ENCODE results near the gene CUBN. TPM values are rescaled to one million over a fixed set of nuclear protein-coding genes. Genes with fewer than 3 reads are reported as not detected.

CUBN gene
- total and polyA plus RNA-seq, 2 donors: 0.54 to 6.1 TPM

- no peaks in the 10 kb centered on the region for H3K36me3 ChIP-seq (ENCODE audit: insufficient read depth)
- DNase-seq (ENCODE audit: extremely low spot score): peak; percentile 67
- no peak overlapping the region for H3K27ac ChIP-seq (ENCODE audit: low read depth)
- no peak overlapping the region for H3K4me3 ChIP-seq (ENCODE audit: low read depth, low read length)
- 49% methylated on average over 8 of the region's 8 CpGs for WGBS
- H3K4me1 ChIP-seq (ENCODE audit: insufficient read depth): no peaks in the 10 kb centered on the region
Observed at GRCh38 chr10:16950656-16951601, 178.7 kb downstream of the CUBN start.

DNA sequence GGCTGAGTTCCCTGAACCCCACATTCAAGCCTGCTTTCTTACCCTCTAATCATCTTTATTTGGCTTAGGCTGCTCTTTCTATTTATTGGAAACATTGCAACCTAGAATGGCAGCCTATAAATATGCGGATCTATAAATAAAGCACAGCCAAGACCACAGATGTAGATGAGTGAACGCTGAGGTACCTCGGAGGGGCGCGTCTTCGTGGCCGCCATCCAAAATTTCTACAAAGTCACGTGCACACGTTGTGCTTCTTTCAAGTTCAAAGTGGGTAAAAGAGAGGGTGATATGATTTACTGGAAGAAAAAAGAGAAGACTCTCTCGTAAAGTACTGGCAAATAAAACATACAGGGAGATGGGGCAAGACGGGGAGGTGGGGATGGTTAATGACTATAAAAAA is 179.8 kb downstream of the CUBN start:
- Histone ChIP-seq H3K27ac (ENCODE audit: low read depth) (no peak overlapping the region), H3K4me1 (ENCODE audit: insufficient read depth) (no peaks in the 10 kb centered on the region), H3K4me3 (ENCODE audit: low read depth, low read length) (no peak overlapping the region), H3K36me3 (ENCODE audit: insufficient read depth) (no peaks in the 10 kb centered on the region)
- DNase-seq (ENCODE audit: extremely low spot score): no peak
- WGBS: 31% methylated on average over 11 of the region's 11 CpGs

DNA sequence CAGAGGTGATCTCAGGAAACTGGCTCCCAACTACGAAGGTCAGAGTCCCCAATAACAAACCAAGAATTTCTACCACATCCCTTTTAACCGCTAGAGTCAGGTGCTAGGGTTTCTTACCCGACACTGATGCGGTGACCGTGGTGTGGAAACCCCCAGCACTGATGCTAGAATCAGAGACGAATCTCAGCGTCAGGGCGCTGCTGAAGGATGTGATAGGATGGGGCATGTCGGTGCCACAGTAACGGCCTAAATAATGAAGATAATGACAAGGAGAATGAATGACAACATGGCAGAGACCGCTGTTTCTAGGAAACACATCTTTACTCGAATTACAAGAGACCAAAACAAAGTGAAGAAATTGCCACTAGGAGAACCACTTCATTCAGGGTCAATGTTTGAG is 181.2 kb downstream of the CUBN start:
- WGBS: 96% methylated on average over 12 of the region's 12 CpGs
- Histone ChIP-seq H3K4me1 (ENCODE audit: insufficient read depth) (no peaks in the 10 kb centered on the region), H3K27ac (ENCODE audit: low read depth) (no peak overlapping the region), H3K36me3 (ENCODE audit: insufficient read depth) (no peaks in the 10 kb centered on the region), H3K4me3 (ENCODE audit: low read depth, low read length) (no peak overlapping the region)
- no peak for DNase-seq (ENCODE audit: extremely low spot score)

DNA sequence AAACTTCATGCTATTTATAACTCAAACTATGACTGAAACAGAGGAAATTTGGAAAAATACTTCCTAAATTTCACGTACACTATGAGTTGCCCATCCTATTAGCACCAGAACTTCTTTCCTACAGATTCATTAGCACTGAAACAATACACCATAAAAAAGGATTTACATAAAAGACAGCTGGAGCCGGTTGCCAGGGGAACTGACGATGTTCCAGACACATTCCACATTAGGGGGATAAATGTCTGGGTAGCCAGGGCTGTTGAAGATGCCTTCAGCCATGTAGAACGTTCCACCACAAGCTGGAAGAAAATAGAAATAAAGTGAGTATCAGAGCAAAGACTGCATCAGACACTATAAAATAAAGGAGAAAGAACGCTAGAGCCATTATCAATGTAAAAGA is 182.5 kb downstream of the CUBN start:
- no peak overlapping the region for H3K27ac ChIP-seq (ENCODE audit: low read depth)
- 84% methylated on average over 5 of the region's 5 CpGs for WGBS
- DNase-seq (ENCODE audit: extremely low spot score): no peak

GRCh38 chr10:16945593-16945992 is 184.0 kb downstream of the CUBN start:
- Histone ChIP-seq H3K4me1 (ENCODE audit: insufficient read depth) (no peaks in the 10 kb centered on the region), H3K27ac (ENCODE audit: low read depth) (no peak overlapping the region), H3K36me3 (ENCODE audit: insufficient read depth) (no peaks in the 10 kb centered on the region), H3K4me3 (ENCODE audit: low read depth, low read length) (no peak overlapping the region)
- 62% methylated on average over 4 of the region's 4 CpGs for WGBS
- no peak for DNase-seq (ENCODE audit: extremely low spot score)

More for the DNA sequence above, 182.5 kb downstream of the CUBN start:
- no peaks in the 10 kb centered on the region for H3K36me3 ChIP-seq (ENCODE audit: insufficient read depth)
- H3K4me3 ChIP-seq (ENCODE audit: low read depth, low read length): no peak overlapping the region
- no peaks in the 10 kb centered on the region for H3K4me1 ChIP-seq (ENCODE audit: insufficient read depth)

DNA sequence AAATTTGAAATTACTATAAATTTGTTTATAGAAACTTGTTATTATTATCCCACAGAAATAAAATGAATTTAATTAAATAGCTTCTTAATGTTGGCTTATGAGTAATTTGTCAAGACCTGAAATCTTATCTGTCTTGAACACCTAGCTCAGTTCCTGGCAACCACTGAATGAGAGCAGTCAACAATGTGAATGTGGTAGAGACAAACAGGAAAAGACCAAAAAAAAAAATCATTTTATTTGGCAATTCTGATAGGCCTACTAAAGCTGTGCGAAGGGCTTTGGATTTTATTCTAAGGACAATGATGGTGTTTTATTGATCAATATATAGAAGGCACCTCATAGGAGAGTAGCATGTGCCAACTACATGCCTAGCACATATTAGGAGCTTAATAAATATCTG is 184.6 kb downstream of the CUBN start:
- Histone ChIP-seq H3K4me1 (ENCODE audit: insufficient read depth) (no peaks in the 10 kb centered on the region), H3K36me3 (ENCODE audit: insufficient read depth) (no peaks in the 10 kb centered on the region), H3K27ac (ENCODE audit: low read depth) (no peak overlapping the region), H3K4me3 (ENCODE audit: low read depth, low read length) (no peak overlapping the region)
- 89% methylated on average over 1 of the region's 1 CpG for WGBS
- DNase-seq (ENCODE audit: extremely low spot score): no peak

DNA sequence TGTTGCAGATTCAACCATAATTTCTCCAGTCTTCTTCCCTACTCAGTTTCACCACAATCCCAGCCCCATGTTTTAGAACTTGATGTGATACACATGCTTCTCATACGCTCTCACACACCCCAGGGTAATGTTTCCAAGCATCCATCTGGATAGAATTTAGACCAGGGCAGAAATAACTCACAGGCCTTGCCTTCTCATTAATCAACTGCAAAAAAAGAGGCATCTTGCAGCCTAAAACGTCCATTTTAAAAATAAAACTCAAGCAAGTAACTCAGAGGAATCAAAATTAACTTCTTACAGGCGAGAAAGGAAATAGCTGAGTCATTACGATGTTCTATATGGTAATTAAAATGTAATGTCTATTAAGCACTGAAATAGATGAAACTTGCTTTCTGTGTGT is 185.2 kb downstream of the CUBN start:
- WGBS: 40% methylated on average over 4 of the region's 4 CpGs
- no peak overlapping the region for H3K4me3 ChIP-seq (ENCODE audit: low read depth, low read length)

GRCh38 chr10:16943295-16944285 is 186.0 kb downstream of the CUBN start:
- WGBS: 35% methylated on average over 8 of the region's 8 CpGs
- Histone ChIP-seq H3K4me1 (ENCODE audit: insufficient read depth) (no peaks in the 10 kb centered on the region), H3K4me3 (ENCODE audit: low read depth, low read length) (no peak overlapping the region), H3K27ac (ENCODE audit: low read depth) (no peak overlapping the region), H3K36me3 (ENCODE audit: insufficient read depth) (no peaks in the 10 kb centered on the region)
- DNase-seq (ENCODE audit: extremely low spot score): no peak

More for the DNA sequence above, 185.2 kb downstream of the CUBN start:
- Histone ChIP-seq H3K27ac (ENCODE audit: low read depth) (no peak overlapping the region), H3K4me1 (ENCODE audit: insufficient read depth) (no peaks in the 10 kb centered on the region), H3K36me3 (ENCODE audit: insufficient read depth) (no peaks in the 10 kb centered on the region)
- DNase-seq (ENCODE audit: extremely low spot score): peak; percentile 74

- DNase-seq (ENCODE audit: extremely low spot score): no peak
- Histone ChIP-seq H3K4me1 (ENCODE audit: insufficient read depth) (no peaks in the 10 kb centered on the region), H3K36me3 (ENCODE audit: insufficient read depth) (no peaks in the 10 kb centered on the region), H3K27ac (ENCODE audit: low read depth) (no peak overlapping the region), H3K4me3 (ENCODE audit: low read depth, low read length) (no peak overlapping the region)
- 75% methylated on average over 4 of the region's 4 CpGs for WGBS
Observed at GRCh38 chr10:16942381-16943078, 187.1 kb downstream of the CUBN start.

DNA sequence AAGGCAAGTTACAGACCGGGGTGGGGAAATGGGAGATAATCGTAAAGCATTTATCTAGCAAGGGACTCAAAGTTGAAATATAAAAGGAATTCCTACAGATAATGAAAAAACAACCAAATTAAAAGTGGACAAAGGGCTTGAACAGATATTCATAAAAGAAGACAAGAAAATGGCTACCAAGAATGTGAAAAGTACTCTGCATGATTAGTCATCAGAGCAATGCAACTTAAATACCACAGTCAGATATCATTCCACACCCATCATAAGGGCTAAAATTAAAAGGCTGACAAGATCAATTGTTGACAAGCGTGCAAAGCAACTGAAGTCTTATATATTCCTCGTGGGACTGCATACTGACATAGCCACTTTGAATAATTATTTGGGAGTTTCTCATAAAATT is 187.7 kb downstream of the CUBN start:
- 92% methylated on average over 4 of the region's 4 CpGs for WGBS
- Histone ChIP-seq H3K36me3 (ENCODE audit: insufficient read depth) (no peaks in the 10 kb centered on the region), H3K4me3 (ENCODE audit: low read depth, low read length) (no peak overlapping the region), H3K27ac (ENCODE audit: low read depth) (no peak overlapping the region), H3K4me1 (ENCODE audit: insufficient read depth) (no peaks in the 10 kb centered on the region)
- no peak for DNase-seq (ENCODE audit: extremely low spot score)

DNA sequence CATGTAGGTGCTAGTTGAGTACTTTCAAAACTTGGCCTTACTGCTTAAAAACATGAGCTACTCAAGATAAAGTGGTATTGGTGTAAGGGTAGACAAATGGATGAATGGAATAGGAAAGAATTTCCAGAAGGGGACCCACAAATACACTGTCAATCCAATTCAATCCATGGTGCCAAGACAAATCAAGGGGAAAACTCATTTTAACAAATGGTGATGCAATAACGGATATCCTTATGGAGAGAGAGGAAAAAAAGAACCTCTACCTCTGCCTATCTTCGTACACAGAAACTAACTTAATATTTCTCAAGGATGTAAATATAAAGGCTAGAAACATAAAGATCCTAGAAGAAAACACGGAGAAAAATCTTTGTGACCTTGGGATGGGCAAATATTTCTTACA is 188.5 kb downstream of the CUBN start:
- Histone ChIP-seq H3K4me1 (ENCODE audit: insufficient read depth) (no peaks in the 10 kb centered on the region), H3K36me3 (ENCODE audit: insufficient read depth) (no peaks in the 10 kb centered on the region), H3K27ac (ENCODE audit: low read depth) (no peak overlapping the region), H3K4me3 (ENCODE audit: low read depth, low read length) (no peak overlapping the region)
- 95% methylated on average over 3 of the region's 3 CpGs for WGBS
- no peak for DNase-seq (ENCODE audit: extremely low spot score)

DNA sequence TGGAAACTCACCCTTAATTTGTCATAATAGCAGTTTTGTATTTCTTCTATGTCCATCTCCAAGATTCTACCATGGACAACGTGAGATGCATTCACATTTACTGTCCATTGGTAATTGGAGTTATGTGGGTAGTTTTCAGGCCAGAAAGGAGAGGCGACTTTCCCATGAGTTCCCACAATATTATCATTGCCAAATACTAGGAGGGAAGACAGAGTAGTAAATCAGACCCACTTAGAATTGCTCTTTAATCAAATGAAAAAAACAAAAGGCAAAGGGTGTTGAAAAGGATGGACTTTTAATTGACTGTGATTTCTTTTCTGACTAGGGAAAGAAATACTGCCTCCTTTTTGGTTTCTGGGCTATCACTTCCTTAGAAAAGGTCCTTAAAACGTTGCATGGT is 190.7 kb downstream of the CUBN start:
- H3K27ac ChIP-seq (ENCODE audit: low read depth): no peak overlapping the region
- DNase-seq (ENCODE audit: extremely low spot score): no peak
- H3K4me3 ChIP-seq (ENCODE audit: low read depth, low read length): no peak overlapping the region
- H3K36me3 ChIP-seq (ENCODE audit: insufficient read depth): no peaks in the 10 kb centered on the region
- 78% methylated on average over 3 of the region's 3 CpGs for WGBS
- no peaks in the 10 kb centered on the region for H3K4me1 ChIP-seq (ENCODE audit: insufficient read depth)

GRCh38 chr10:16934461-16934860 is 195.2 kb downstream of the CUBN start:
- no peak overlapping the region for H3K27ac ChIP-seq (ENCODE audit: low read depth)
- no peak overlapping the region for H3K4me3 ChIP-seq (ENCODE audit: low read depth, low read length)
- 97% methylated on average over 2 of the region's 2 CpGs for WGBS
- no peaks in the 10 kb centered on the region for H3K4me1 ChIP-seq (ENCODE audit: insufficient read depth)
- no peak for DNase-seq (ENCODE audit: extremely low spot score)
- H3K36me3 ChIP-seq (ENCODE audit: insufficient read depth): no peaks in the 10 kb centered on the region

Data from urinary bladder (tissue), 4 donors.